PC-9 (cell line): ENCODE measurements around the gene ACADVL. TPM values are rescaled to one million over a fixed set of nuclear protein-coding genes. Genes with fewer than 3 reads are reported as not detected.

Source experiments
- BruUV-seq: library from RNA; stranded (reverse); fragments of 400-500 nt; replicated peaks from 2 replicates; lab custom pipeline; 2021; lab: Mats Ljungman, UMichigan
- CTCF ChIA-PET: fragments of 300-600 bp; sonication (Branson Sonifier 250); formaldehyde crosslinking; loops from one replicate; lab custom pipeline; 2022; ENCODE audit warnings: antibody characterized with exemption; lab: Charles Lee
- POLR2A ChIA-PET: fragments of 300-600 bp; sonication (Branson Sonifier 250); formaldehyde crosslinking; loops from one replicate; lab custom pipeline; 2022; ENCODE audit warnings: antibody characterized with exemption; ENCODE audit not compliant: unreplicated experiment; lab: Charles Lee
- DNase-seq, 2 experiments: peaks; one replicate each; pipeline versions ENCODE4 v3.0.0 to v3.0.0-alpha.2; 2015 to 2022; ENCODE audit warnings: mixed read lengths in 1 of 2
- H2AFZ ChIP-seq: fragments of 200-600 bp; sonication (generic); 2 replicates; pipeline ENCODE4 v1.8.1; 2017; ENCODE audit warnings: antibody characterized with exemption
- H3F3A ChIP-seq: fragments of 200-600 bp; sonication (generic); 2 replicates; pipeline ENCODE4 v1.8.1; 2017; ENCODE audit warnings: antibody characterized with exemption, mild to moderate bottlenecking, low read depth; ENCODE audit not compliant: insufficient read depth
- H3K27ac ChIP-seq: fragments of 200-600 bp; sonication (generic); 2 replicates; pipeline ENCODE4 v1.6.1; 2016; ENCODE audit warnings: mixed run types
- H3K27me3 ChIP-seq: fragments of 200-600 bp; sonication (generic); 2 replicates; pipeline ENCODE4 v1.6.1; 2016; ENCODE audit warnings: low read depth, mixed run types; ENCODE audit not compliant: insufficient read depth
- H3K36me3 ChIP-seq: fragments of 200-600 bp; sonication (generic); 2 replicates; pipeline ENCODE4 v1.6.1; 2016; ENCODE audit warnings: low read depth, mixed run types
- H3K4me1 ChIP-seq: fragments of 200-600 bp; sonication (generic); replicated peaks from 2 replicates; pipeline ENCODE4 v1.6.1; 2016; ENCODE audit warnings: mixed run types; ENCODE audit not compliant: insufficient read depth
- H3K4me2 ChIP-seq: fragments of 200-600 bp; sonication (generic); 2 replicates; pipeline ENCODE4 v1.6.1; 2017; ENCODE audit warnings: mixed run types
- H3K4me3 ChIP-seq: fragments of 200-600 bp; sonication (generic); 2 replicates; pipeline ENCODE4 v1.6.1; 2016; ENCODE audit warnings: mixed run types
- H3K79me2 ChIP-seq: fragments of 200-600 bp; sonication (generic); 2 replicates; pipeline ENCODE4 v1.6.1; 2017; ENCODE audit warnings: low read depth, mixed run types
- H3K9me2 ChIP-seq: fragments of 200-600 bp; sonication (generic); 2 replicates; pipeline ENCODE4 v1.8.1; 2017; ENCODE audit warnings: mild to moderate bottlenecking; ENCODE audit not compliant: insufficient read depth
- H3K9me3 ChIP-seq: fragments of 200-600 bp; sonication (generic); 2 replicates; pipeline ENCODE4 v1.8.1; 2016; ENCODE audit warnings: low read depth; ENCODE audit not compliant: insufficient read depth
- H4K20me1 ChIP-seq: fragments of 200-600 bp; sonication (generic); 2 replicates; pipeline ENCODE4 v1.8.1; 2017; ENCODE audit not compliant: insufficient read depth
- EZH2 ChIP-seq: fragments of 200-600 bp; sonication (generic); IDR thresholded peaks from 2 replicates; pipeline ENCODE4 v1.8.0; 2017; ENCODE audit warnings: antibody characterized with exemption, low read depth
- intact Hi-C: fragments of 100-400 bp; cut with micrococcal nuclease; formaldehyde crosslinking; loops from one replicate; pipeline ENCODE4 v1.10.0; 2022; ENCODE audit not compliant: unreplicated experiment
- total RNA-seq: library from RNA; stranded (reverse); gene quantifications from 2 replicates; pipeline ENCODE4 v1.2.3, GENCODE V29; 2021
- TF ChIP-seq, protein P1 (sequence below): fragments of 200-600 bp; sonication (generic); conservative IDR thresholded peaks from 2 replicates; pipeline ENCODE4 v1.6.1; 2017; ENCODE audit warnings: mixed run types, antibody characterized with exemption, mild to moderate bottlenecking, moderate library complexity

Gene ACADVL
- total RNA-seq, 1 experiment from 2014 or later, result 604 TPM

- Histone ChIP-seq H3K4me2 (no peak overlapping the region), H2AFZ (no peak overlapping the region), H4K20me1 (no peaks in the 10 kb centered on the region), H3K4me3 (no peak overlapping the region), H3K36me3 (no peaks in the 10 kb centered on the region), H3K9me2 (no peaks in the 10 kb centered on the region), H3K79me2 (no peaks in the 10 kb centered on the region), H3K27me3 (no peaks in the 10 kb centered on the region), H3F3A (peaks cover 27% of the 10 kb centered on the region; the same call in 1 of the 2 replicates), H3K27ac (no peak overlapping the region), H3K4me1 (peaks cover 8% of the 10 kb centered on the region), H3K9me3 (peaks cover 7% of the 10 kb centered on the region; the same call in 1 of the 2 replicates)
- ChIA-PET POLR2A (no interaction called here), CTCF (no interaction called here)
- DNase-seq, result no peak
- BruUV-seq, result no TSS peak
- intact Hi-C loops, result loop anchor here (5.0 kb wide), 1 partner anchor 37 kb away; no protein-coding TSS in a partner anchor
- TF ChIP-seq, protein P1, sequence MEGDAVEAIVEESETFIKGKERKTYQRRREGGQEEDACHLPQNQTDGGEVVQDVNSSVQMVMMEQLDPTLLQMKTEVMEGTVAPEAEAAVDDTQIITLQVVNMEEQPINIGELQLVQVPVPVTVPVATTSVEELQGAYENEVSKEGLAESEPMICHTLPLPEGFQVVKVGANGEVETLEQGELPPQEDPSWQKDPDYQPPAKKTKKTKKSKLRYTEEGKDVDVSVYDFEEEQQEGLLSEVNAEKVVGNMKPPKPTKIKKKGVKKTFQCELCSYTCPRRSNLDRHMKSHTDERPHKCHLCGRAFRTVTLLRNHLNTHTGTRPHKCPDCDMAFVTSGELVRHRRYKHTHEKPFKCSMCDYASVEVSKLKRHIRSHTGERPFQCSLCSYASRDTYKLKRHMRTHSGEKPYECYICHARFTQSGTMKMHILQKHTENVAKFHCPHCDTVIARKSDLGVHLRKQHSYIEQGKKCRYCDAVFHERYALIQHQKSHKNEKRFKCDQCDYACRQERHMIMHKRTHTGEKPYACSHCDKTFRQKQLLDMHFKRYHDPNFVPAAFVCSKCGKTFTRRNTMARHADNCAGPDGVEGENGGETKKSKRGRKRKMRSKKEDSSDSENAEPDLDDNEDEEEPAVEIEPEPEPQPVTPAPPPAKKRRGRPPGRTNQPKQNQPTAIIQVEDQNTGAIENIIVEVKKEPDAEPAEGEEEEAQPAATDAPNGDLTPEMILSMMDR, result no peak
- TF ChIP-seq EZH2, result no peak
These were observed 45.0 kb upstream of the ACADVL start for GRCh38 chr17:7174603-7175326.

- Histone ChIP-seq H3K4me3 (no peak overlapping the region), H3K4me1 (peaks cover 8% of the 10 kb centered on the region), H3K27ac (no peak overlapping the region), H3K36me3 (no peaks in the 10 kb centered on the region), H4K20me1 (no peaks in the 10 kb centered on the region), H3F3A (peaks cover 27% of the 10 kb centered on the region; the same call in 1 of the 2 replicates), H3K27me3 (no peaks in the 10 kb centered on the region), H3K79me2 (no peaks in the 10 kb centered on the region), H2AFZ (no peak overlapping the region), H3K9me3 (peaks cover 7% of the 10 kb centered on the region; the same call in 1 of the 2 replicates), H3K4me2 (no peak overlapping the region), H3K9me2 (no peaks in the 10 kb centered on the region)
- DNase-seq, result no peak
- TF ChIP-seq, protein P1, result no peak
- no peak for TF ChIP-seq EZH2
- intact Hi-C loops, result loop anchor here (5.0 kb wide), 1 partner anchor 38 kb away; no protein-coding TSS in a partner anchor
- no TSS peak for BruUV-seq
- ChIA-PET POLR2A (no interaction called here), CTCF (no interaction called here)
These were observed 44.4 kb upstream of the ACADVL start for GRCh38 chr17:7175330-7175733.

DNA sequence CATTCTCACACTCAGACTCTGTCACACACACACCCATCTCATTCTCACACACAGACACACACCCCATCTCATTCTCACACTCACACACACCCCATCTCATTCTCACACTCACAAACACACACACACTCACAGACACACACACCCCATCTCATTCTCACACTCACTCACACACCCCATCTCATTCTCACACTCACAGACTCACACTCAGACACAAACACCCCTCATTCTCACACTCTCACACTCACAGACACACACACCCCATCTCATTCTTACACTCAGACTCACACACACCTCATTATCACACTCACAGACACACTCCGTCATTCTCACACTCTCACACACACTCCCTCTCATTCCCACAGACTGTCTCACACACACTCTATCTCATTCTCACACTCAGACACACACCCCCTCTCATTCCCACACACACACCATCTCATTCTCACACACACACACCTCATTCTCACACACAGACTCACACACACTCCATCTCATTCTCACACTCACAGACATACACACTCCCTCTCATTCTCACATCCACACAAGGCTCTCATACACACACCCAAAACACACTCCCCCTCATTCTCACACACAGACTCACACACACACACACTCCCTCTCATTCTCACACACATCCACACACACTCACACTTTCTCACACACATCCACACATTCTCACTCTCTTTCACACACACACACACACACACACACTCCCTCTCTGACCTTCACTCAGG lies 43.5 kb upstream of the ACADVL start:
- H3K4me1 ChIP-seq, result peaks cover 5% of the 10 kb centered on the region
- no peak overlapping the region for H3K4me2 ChIP-seq
- no peak overlapping the region for H3K27ac ChIP-seq
- DNase-seq, result no peak
- no peak overlapping the region for H3K4me3 ChIP-seq
- ChIA-PET POLR2A (no interaction called here), CTCF (interaction anchor here (0.9 to 1.0 kb wide), 2 partner anchors 47 to 131 kb away, joined by 3 read pairs; no protein-coding TSS in a partner anchor)
- no peaks in the 10 kb centered on the region for H3K27me3 ChIP-seq
- BruUV-seq, result no TSS peak
- TF ChIP-seq, protein P1, result no peak
- TF ChIP-seq EZH2, result no peak
- no peaks in the 10 kb centered on the region for H3K9me2 ChIP-seq
- H4K20me1 ChIP-seq, result no peaks in the 10 kb centered on the region
- H3K79me2 ChIP-seq, result no peaks in the 10 kb centered on the region
- peaks cover 33% of the 10 kb centered on the region; the same call in 1 of the 2 replicates for H3F3A ChIP-seq
- peaks cover 7% of the 10 kb centered on the region; the same call in 1 of the 2 replicates for H3K9me3 ChIP-seq
- no peaks in the 10 kb centered on the region for H3K36me3 ChIP-seq
- intact Hi-C loops, result loop anchor here (5.0 kb wide), 1 partner anchor 39 kb away; no protein-coding TSS in a partner anchor
- no peak overlapping the region for H2AFZ ChIP-seq
